Nucleus accumbens (tissue), 56 donors: ENCODE measurements around the gene KLHL36.

ENCODE experiments used
- DNase-seq, 56 donors: peaks; one replicate each; lab custom pipeline; 2025; lab: John Stamatoyannopoulos, UW

KLHL36 gene

GRCh38 chr16:84641643-84642358 is 6.5 kb upstream of the KLHL36 start:
- DNase-seq = no peak

GRCh38 chr16:84643180-84643583 is 5.1 kb upstream of the KLHL36 start:
- DNase-seq = no peak

- no peak for DNase-seq
Measured at GRCh38 chr16:84643674-84644073, 4.6 kb upstream of the KLHL36 start.

GRCh38 chr16:84648595-84649510 is 542 bp downstream of the KLHL36 start:
- DNase-seq = peak in 10 of 56 donors; percentile 4 to 60 (median 12)

GRCh38 chr16:84649511-84649861 is 1.2 kb downstream of the KLHL36 start:
- DNase-seq = no peak

- DNase-seq = no peak
Measured at GRCh38 chr16:84650062-84650991, 2.0 kb downstream of the KLHL36 start.

- DNase-seq = no peak
Measured at GRCh38 chr16:84652566-84652965, 4.3 kb downstream of the KLHL36 start.

- no peak for DNase-seq
Measured at GRCh38 chr16:84654238-84654637, 5.9 kb downstream of the KLHL36 start.

GRCh38 chr16:84654998-84655397 is 6.7 kb downstream of the KLHL36 start:
- DNase-seq = no peak

- DNase-seq = no peak
Measured at GRCh38 chr16:84656649-84657048, 8.3 kb downstream of the KLHL36 start.

- no peak for DNase-seq
Measured at GRCh38 chr16:84657229-84657837, 9.0 kb downstream of the KLHL36 start.

- DNase-seq = no peak
Measured at GRCh38 chr16:84658690-84659089, 10.4 kb downstream of the KLHL36 start.

GRCh38 chr16:84659656-84660300 is 11.5 kb downstream of the KLHL36 start:
- no peak for DNase-seq

- DNase-seq = no peak
Measured at GRCh38 chr16:84660973-84661372, 12.7 kb downstream of the KLHL36 start.

- DNase-seq = no peak
Measured at GRCh38 chr16:84661418-84662060, 13.2 kb downstream of the KLHL36 start.

GRCh38 chr16:84662471-84662870 is 14.2 kb downstream of the KLHL36 start:
- DNase-seq = no peak

- no peak for DNase-seq
Measured at GRCh38 chr16:84663433-84664101, 15.3 kb downstream of the KLHL36 start.

- DNase-seq = no peak
Measured at GRCh38 chr16:84665359-84665758, 17.0 kb downstream of the KLHL36 start.

GRCh38 chr16:84665843-84666242 is 17.5 kb downstream of the KLHL36 start:
- no peak for DNase-seq
